ENCODE results near the gene GNG8.

The GNG8 gene

DNA sequence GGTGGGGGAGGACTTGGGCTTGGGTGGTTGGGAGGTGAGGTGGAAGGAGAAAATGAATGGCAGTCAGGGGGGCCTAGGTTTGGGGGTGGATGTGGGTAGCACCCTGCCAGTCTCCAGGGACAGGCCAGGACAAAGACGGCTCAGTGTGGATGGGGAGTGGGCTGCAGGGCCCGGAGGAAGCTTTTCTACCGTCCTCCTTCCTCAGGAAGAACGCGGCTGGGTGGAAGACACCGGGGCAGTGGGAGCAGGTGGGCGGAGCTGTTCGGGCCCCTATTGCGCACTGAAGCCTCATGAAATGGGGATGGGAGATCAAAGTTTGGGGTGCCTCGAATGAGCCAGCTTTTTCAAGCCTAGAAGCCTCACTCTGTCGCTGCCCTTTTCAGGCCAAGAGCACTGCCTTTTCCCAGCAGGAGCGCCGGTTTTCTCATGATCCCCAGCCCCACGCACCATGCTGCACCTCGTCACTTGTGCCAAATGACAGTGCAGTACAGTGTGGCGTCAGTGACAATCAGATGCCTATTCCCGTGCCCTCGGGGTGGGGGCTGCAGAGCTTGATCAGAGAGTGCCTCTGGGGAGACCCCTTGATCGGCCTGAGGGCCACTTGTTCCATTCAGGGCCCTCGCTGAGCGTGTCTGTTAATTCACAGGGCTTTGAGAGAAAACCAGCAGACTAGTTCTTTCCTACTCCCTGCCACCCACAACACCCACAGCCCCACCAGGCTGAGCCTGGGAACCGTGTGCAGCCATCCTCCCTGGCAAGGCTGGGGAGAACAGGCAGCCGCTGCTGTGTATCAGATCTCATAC lies 33.4 kb downstream of the GNG8 start:
- peak; percentile 36 for DNase-seq (ENCODE audit: low read depth, low spot score)

- no peak for DNase-seq (ENCODE audit: low read depth, low spot score)
Measured at GRCh38 chr19:46601318-46602224, 34.4 kb downstream of the GNG8 start, which contains the start of gene CALM3. Gene CALM3 (plus strand): TSS chr19:46601330. CDS start chr19:46601435, 105 bp downstream.

- DNase-seq (ENCODE audit: low read depth, low spot score), result peak; percentile 90
Measured at GRCh38 chr19:46600384-46601317, 35.4 kb downstream of the GNG8 start.

- DNase-seq (ENCODE audit: low read depth, low spot score), result no peak
Measured at GRCh38 chr19:46599716-46600373, 36.2 kb downstream of the GNG8 start.

- no peak for DNase-seq (ENCODE audit: low read depth, low spot score)
Measured at GRCh38 chr19:46598372-46598917, 37.6 kb downstream of the GNG8 start.

DNA sequence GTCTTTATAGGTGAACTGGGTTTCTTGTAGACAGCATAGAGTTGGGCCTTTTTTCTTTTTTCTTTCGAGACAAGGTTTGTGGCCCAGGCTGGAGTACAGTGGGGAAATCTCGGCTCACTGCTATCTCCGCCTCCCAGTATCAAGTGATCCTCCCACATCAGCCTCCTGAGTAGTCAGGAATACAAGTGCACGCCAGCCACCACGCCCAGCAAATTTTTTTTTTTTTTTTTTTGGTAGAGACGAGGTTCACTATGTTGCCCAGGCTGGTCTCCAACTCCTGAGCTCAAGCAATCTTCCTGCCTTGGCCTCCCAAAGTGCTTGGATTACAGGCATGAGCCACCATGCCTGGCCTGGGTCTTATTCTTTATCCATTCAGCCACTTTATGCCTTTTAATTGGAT lies 40.0 kb downstream of the GNG8 start:
- no peak for DNase-seq (ENCODE audit: low read depth, low spot score)

GRCh38 chr19:46591870-46592269 lies 44.1 kb downstream of the GNG8 start:
- no peak for DNase-seq (ENCODE audit: low read depth, low spot score)

DNA sequence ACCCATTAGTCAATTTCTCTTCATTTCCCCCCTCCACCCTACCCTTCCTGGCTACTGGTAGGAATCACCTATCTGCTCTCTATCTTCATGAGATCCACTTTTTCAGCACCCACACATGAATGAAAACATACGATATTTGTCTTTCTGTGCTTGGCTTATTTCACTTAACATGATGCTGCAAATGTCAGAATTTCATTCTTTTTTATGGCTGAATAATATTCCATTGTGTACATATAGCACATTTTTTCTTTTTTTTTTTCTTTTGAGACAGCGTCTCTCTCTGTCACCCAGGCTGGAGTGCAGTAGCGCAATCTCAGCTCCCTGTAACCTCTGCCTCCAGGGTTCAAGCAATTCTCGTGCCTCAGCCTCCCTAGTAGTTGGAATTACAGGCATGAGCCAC lies 44.7 kb downstream of the GNG8 start:
- no peak for DNase-seq (ENCODE audit: low read depth, low spot score)

DNA sequence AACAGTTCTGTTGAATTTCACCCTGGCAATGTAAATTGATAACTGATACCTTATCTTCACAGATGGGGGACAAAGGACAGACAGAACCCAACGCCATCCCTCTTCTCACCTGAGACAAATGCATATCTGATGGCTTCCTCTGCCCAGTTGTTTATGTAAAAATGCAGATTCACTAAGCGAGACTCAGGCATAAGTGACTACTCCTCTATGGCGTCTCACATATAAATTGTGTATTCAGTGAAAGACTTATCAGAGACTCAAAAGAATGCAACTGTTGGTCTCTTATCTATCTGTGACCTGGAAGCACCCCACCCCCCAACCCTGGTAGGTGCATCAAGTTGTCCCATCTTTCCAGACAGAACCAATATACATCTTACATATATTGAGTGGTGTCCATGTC lies 48.1 kb downstream of the GNG8 start:
- DNase-seq (ENCODE audit: low read depth, low spot score), result no peak

GRCh38 chr19:46586294-46586693 lies 49.7 kb downstream of the GNG8 start:
- no peak for DNase-seq (ENCODE audit: low read depth, low spot score)

DNA sequence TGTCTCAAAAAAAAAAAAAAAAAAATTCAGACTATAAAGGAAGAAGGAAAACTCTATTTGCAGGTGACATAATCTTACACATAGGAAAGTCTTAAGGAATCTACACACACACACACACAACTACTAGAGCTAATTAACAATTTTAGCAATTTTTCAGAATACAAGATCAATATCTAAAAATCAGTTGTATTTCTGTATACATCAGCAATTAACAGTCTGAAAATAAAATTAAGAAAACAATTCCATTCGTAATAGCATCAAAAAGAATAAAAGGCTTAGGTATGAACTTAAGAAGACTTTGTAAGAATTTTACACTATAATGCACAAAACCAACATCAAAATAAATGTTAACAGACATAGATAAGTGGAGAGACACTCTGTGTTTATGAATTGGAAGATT lies 50.5 kb downstream of the GNG8 start:
- DNase-seq (ENCODE audit: low read depth, low spot score), result no peak

All from activated naive CD8-positive, alpha-beta T cell treated with anti-CD3 and anti-CD28 coated beads, Interleukin-2, amount 50 U/mL, for 16 hours (primary cell).